GM23338 (cell line): ENCODE measurements around the gene SLC25A13.

Experiments used
- CTCF ChIP-seq, 2 experiments: fragments of 200-600 bp in 1 of 2; sonication (generic) in 1 of 2; conservative IDR thresholded peaks; 2 replicates each; pipeline versions ENCODE4 v1.5.1 to v1.6.1; 2016 to 2017; ENCODE audit warnings: antibody characterized with exemption in 2 of 2, low read depth in 2 of 2, mild to moderate bottlenecking in 2 of 2, moderate library complexity in 1 of 2
- ETS1 ChIP-seq: IDR thresholded peaks from 2 replicates; pipeline ENCODE4 v1.6.1; 2016; ENCODE audit warnings: antibody characterized with exemption
- EZH2 ChIP-seq: fragments of 200-600 bp; sonication (generic); IDR thresholded peaks from one replicate; pipeline ENCODE4 v1.8.0; 2017; ENCODE audit warnings: antibody characterized with exemption, mild to moderate bottlenecking, low read depth; ENCODE audit not compliant: unreplicated experiment
- EZH2phosphoT487 ChIP-seq: fragments of 200-600 bp; sonication (generic); IDR thresholded peaks from one replicate; pipeline ENCODE4 v1.8.1; 2018; ENCODE audit warnings: antibody characterized with exemption; ENCODE audit not compliant: unreplicated experiment
- POLR2AphosphoS5 ChIP-seq: IDR thresholded peaks from 2 replicates; pipeline ENCODE4 v1.6.1; 2016; ENCODE audit warnings: antibody characterized with exemption, low read depth
- TF ChIP-seq, protein P1 (sequence below): IDR thresholded peaks from one replicate; pipeline ENCODE4 v1.6.1; 2018; ENCODE audit warnings: antibody characterized with exemption; ENCODE audit not compliant: unreplicated experiment

DNA sequence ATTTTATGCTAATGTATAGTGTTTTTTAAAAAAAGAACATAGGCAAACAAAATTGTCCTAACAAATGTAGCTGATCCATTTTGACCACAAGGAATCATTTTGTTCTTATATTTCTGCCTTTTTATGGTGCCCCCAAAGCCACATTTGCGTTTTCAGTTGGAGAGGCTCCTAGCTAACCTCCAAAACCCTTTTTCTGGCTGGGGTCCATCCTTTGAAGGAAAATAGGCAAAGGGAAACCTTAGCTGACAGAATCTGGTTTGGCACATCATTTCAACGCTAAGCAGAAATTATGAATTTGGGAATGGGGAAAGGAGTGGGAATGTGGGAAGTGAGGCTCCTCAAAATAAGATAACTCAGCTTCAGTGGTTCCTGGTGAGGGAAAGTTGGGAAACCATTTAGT is 25.6 kb upstream of the SLC25A13 start:
- TF ChIP-seq EZH2phosphoT487: no peak
- no peak for TF ChIP-seq POLR2AphosphoS5
- no peak for TF ChIP-seq CTCF (conservative IDR thresholded peaks at IDR 0.05; ENCODE audit: low read depth in 2 of 2)
- TF ChIP-seq, protein P1, sequence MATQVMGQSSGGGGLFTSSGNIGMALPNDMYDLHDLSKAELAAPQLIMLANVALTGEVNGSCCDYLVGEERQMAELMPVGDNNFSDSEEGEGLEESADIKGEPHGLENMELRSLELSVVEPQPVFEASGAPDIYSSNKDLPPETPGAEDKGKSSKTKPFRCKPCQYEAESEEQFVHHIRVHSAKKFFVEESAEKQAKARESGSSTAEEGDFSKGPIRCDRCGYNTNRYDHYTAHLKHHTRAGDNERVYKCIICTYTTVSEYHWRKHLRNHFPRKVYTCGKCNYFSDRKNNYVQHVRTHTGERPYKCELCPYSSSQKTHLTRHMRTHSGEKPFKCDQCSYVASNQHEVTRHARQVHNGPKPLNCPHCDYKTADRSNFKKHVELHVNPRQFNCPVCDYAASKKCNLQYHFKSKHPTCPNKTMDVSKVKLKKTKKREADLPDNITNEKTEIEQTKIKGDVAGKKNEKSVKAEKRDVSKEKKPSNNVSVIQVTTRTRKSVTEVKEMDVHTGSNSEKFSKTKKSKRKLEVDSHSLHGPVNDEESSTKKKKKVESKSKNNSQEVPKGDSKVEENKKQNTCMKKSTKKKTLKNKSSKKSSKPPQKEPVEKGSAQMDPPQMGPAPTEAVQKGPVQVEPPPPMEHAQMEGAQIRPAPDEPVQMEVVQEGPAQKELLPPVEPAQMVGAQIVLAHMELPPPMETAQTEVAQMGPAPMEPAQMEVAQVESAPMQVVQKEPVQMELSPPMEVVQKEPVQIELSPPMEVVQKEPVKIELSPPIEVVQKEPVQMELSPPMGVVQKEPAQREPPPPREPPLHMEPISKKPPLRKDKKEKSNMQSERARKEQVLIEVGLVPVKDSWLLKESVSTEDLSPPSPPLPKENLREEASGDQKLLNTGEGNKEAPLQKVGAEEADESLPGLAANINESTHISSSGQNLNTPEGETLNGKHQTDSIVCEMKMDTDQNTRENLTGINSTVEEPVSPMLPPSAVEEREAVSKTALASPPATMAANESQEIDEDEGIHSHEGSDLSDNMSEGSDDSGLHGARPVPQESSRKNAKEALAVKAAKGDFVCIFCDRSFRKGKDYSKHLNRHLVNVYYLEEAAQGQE: no peak
- no peak for TF ChIP-seq EZH2
- TF ChIP-seq ETS1: no peak
